PC-9 (cell line): ENCODE results near the gene ZNF423. TPM values are rescaled to one million over a fixed set of nuclear protein-coding genes. Genes with fewer than 3 reads are reported as not detected.

Experiments
- BruUV-seq: library from RNA; stranded (reverse); fragments of 400-500 nt; replicated peaks from 2 replicates; lab custom pipeline; 2021; lab: Mats Ljungman, UMichigan
- CTCF ChIA-PET: fragments of 300-600 bp; sonication (Branson Sonifier 250); formaldehyde crosslinking; loops from one replicate; lab custom pipeline; 2022; ENCODE audit warnings: antibody characterized with exemption; lab: Charles Lee
- POLR2A ChIA-PET: fragments of 300-600 bp; sonication (Branson Sonifier 250); formaldehyde crosslinking; loops from one replicate; lab custom pipeline; 2022; ENCODE audit warnings: antibody characterized with exemption; ENCODE audit not compliant: unreplicated experiment; lab: Charles Lee
- DNase-seq, 2 experiments: peaks; one replicate each; pipeline versions ENCODE4 v3.0.0 to v3.0.0-alpha.2; 2015 to 2022; ENCODE audit warnings: mixed read lengths in 1 of 2
- H2AFZ ChIP-seq: fragments of 200-600 bp; sonication (generic); 2 replicates; pipeline ENCODE4 v1.8.1; 2017; ENCODE audit warnings: antibody characterized with exemption
- H3F3A ChIP-seq: fragments of 200-600 bp; sonication (generic); 2 replicates; pipeline ENCODE4 v1.8.1; 2017; ENCODE audit warnings: antibody characterized with exemption, mild to moderate bottlenecking, low read depth; ENCODE audit not compliant: insufficient read depth
- H3K27ac ChIP-seq: fragments of 200-600 bp; sonication (generic); 2 replicates; pipeline ENCODE4 v1.6.1; 2016; ENCODE audit warnings: mixed run types
- H3K27me3 ChIP-seq: fragments of 200-600 bp; sonication (generic); 2 replicates; pipeline ENCODE4 v1.6.1; 2016; ENCODE audit warnings: low read depth, mixed run types; ENCODE audit not compliant: insufficient read depth
- H3K36me3 ChIP-seq: fragments of 200-600 bp; sonication (generic); 2 replicates; pipeline ENCODE4 v1.6.1; 2016; ENCODE audit warnings: low read depth, mixed run types
- H3K4me1 ChIP-seq: fragments of 200-600 bp; sonication (generic); replicated peaks from 2 replicates; pipeline ENCODE4 v1.6.1; 2016; ENCODE audit warnings: mixed run types; ENCODE audit not compliant: insufficient read depth
- H3K4me2 ChIP-seq: fragments of 200-600 bp; sonication (generic); 2 replicates; pipeline ENCODE4 v1.6.1; 2017; ENCODE audit warnings: mixed run types
- H3K4me3 ChIP-seq: fragments of 200-600 bp; sonication (generic); 2 replicates; pipeline ENCODE4 v1.6.1; 2016; ENCODE audit warnings: mixed run types
- H3K79me2 ChIP-seq: fragments of 200-600 bp; sonication (generic); 2 replicates; pipeline ENCODE4 v1.6.1; 2017; ENCODE audit warnings: low read depth, mixed run types
- H3K9me2 ChIP-seq: fragments of 200-600 bp; sonication (generic); 2 replicates; pipeline ENCODE4 v1.8.1; 2017; ENCODE audit warnings: mild to moderate bottlenecking; ENCODE audit not compliant: insufficient read depth
- H3K9me3 ChIP-seq: fragments of 200-600 bp; sonication (generic); 2 replicates; pipeline ENCODE4 v1.8.1; 2016; ENCODE audit warnings: low read depth; ENCODE audit not compliant: insufficient read depth
- H4K20me1 ChIP-seq: fragments of 200-600 bp; sonication (generic); 2 replicates; pipeline ENCODE4 v1.8.1; 2017; ENCODE audit not compliant: insufficient read depth
- EZH2 ChIP-seq: fragments of 200-600 bp; sonication (generic); IDR thresholded peaks from 2 replicates; pipeline ENCODE4 v1.8.0; 2017; ENCODE audit warnings: antibody characterized with exemption, low read depth
- intact Hi-C: fragments of 100-400 bp; cut with micrococcal nuclease; formaldehyde crosslinking; loops from one replicate; pipeline ENCODE4 v1.10.0; 2022; ENCODE audit not compliant: unreplicated experiment
- total RNA-seq: library from RNA; stranded (reverse); gene quantifications from 2 replicates; pipeline ENCODE4 v1.2.3, GENCODE V29; 2021
- TF ChIP-seq, protein P1 (sequence below): fragments of 200-600 bp; sonication (generic); conservative IDR thresholded peaks from 2 replicates; pipeline ENCODE4 v1.6.1; 2017; ENCODE audit warnings: mixed run types, antibody characterized with exemption, mild to moderate bottlenecking, moderate library complexity

Gene ZNF423
- total RNA-seq, 1 experiment from 2014 or later, result not detected

GRCh38 chr16:49869731-49870130 is 13.8 kb upstream of the ZNF423 start:
- no peaks in the 10 kb centered on the region for H4K20me1 ChIP-seq
- H3K4me2 ChIP-seq, result no peak overlapping the region
- no peaks in the 10 kb centered on the region for H3F3A ChIP-seq
- TF ChIP-seq EZH2, result no peak
- TF ChIP-seq, protein P1, sequence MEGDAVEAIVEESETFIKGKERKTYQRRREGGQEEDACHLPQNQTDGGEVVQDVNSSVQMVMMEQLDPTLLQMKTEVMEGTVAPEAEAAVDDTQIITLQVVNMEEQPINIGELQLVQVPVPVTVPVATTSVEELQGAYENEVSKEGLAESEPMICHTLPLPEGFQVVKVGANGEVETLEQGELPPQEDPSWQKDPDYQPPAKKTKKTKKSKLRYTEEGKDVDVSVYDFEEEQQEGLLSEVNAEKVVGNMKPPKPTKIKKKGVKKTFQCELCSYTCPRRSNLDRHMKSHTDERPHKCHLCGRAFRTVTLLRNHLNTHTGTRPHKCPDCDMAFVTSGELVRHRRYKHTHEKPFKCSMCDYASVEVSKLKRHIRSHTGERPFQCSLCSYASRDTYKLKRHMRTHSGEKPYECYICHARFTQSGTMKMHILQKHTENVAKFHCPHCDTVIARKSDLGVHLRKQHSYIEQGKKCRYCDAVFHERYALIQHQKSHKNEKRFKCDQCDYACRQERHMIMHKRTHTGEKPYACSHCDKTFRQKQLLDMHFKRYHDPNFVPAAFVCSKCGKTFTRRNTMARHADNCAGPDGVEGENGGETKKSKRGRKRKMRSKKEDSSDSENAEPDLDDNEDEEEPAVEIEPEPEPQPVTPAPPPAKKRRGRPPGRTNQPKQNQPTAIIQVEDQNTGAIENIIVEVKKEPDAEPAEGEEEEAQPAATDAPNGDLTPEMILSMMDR, result no peak
- CTCF ChIA-PET, result no interaction called here
- no peaks in the 10 kb centered on the region for H3K9me2 ChIP-seq
- no peak overlapping the region for H3K4me3 ChIP-seq
- no peaks in the 10 kb centered on the region for H3K4me1 ChIP-seq
- no peak overlapping the region for H3K27ac ChIP-seq
- intact Hi-C loops, result no loop called here
- no TSS peak for BruUV-seq
- no peak for DNase-seq
- no peaks in the 10 kb centered on the region for H3K79me2 ChIP-seq
- POLR2A ChIA-PET, result no interaction called here
- H3K9me3 ChIP-seq, result no peaks in the 10 kb centered on the region
- no peaks in the 10 kb centered on the region for H3K36me3 ChIP-seq
- H2AFZ ChIP-seq, result no peak overlapping the region
- H3K27me3 ChIP-seq, result peaks cover 89% of the 10 kb centered on the region

GRCh38 chr16:49867796-49868668 is 12.1 kb upstream of the ZNF423 start:
- CTCF ChIA-PET, result no interaction called here

GRCh38 chr16:49867234-49867633 is 11.3 kb upstream of the ZNF423 start:
- intact Hi-C loops, result no loop called here
- no peak for DNase-seq
- H2AFZ ChIP-seq, result no peak overlapping the region
- ChIA-PET POLR2A (no interaction called here), CTCF (no interaction called here)
- no peak overlapping the region for H3K27ac ChIP-seq
- H3K9me3 ChIP-seq, result no peaks in the 10 kb centered on the region
- no peaks in the 10 kb centered on the region for H4K20me1 ChIP-seq
- H3K36me3 ChIP-seq, result no peaks in the 10 kb centered on the region
- no peaks in the 10 kb centered on the region for H3K9me2 ChIP-seq
- no peaks in the 10 kb centered on the region for H3K4me1 ChIP-seq
- no peak overlapping the region for H3K4me3 ChIP-seq
- no peak overlapping the region for H3K4me2 ChIP-seq
- H3F3A ChIP-seq, result no peaks in the 10 kb centered on the region
- BruUV-seq, result no TSS peak
- H3K79me2 ChIP-seq, result no peaks in the 10 kb centered on the region
- TF ChIP-seq, protein P1, result no peak
- no peak for TF ChIP-seq EZH2
- H3K27me3 ChIP-seq, result peaks cover 96% of the 10 kb centered on the region

More at GRCh38 chr16:49867796-49868668, 12.1 kb upstream of the ZNF423 start:
- BruUV-seq, result no TSS peak
- Histone ChIP-seq H3K27ac (no peak overlapping the region), H2AFZ (no peak overlapping the region), H4K20me1 (no peaks in the 10 kb centered on the region), H3K9me2 (no peaks in the 10 kb centered on the region), H3F3A (no peaks in the 10 kb centered on the region), H3K36me3 (no peaks in the 10 kb centered on the region), H3K79me2 (no peaks in the 10 kb centered on the region), H3K4me3 (no peak overlapping the region), H3K4me2 (no peak overlapping the region), H3K9me3 (no peaks in the 10 kb centered on the region), H3K27me3 (peaks cover 96% of the 10 kb centered on the region), H3K4me1 (no peaks in the 10 kb centered on the region)
- intact Hi-C loops, result no loop called here
- DNase-seq, result no peak
- TF ChIP-seq EZH2, result no peak
- TF ChIP-seq, protein P1, result no peak
- POLR2A ChIA-PET, result no interaction called here
